ENCODE measurements around the gene HHATL. TPM values are rescaled to one million over a fixed set of nuclear protein-coding genes. Genes with fewer than 3 reads are reported as not detected.

HHATL gene
- total and polyA plus RNA-seq, 2 donors (not counting 1 experiment from before 2014, with no cell fraction given): not detected

- H3K27me3 ChIP-seq (ENCODE audit: control insufficient read depth, insufficient read depth, low read length): no peaks in the 10 kb centered on the region
- H3K4me3 ChIP-seq (replicated peaks in 1 of 4; ENCODE audit: control extremely low read depth in 1 of 4, insufficient read depth in 1 of 4, low read depth in 3 of 4, low read length in 4 of 4): no peak overlapping the region
- no peak for DNase-seq (ENCODE audit: low read depth in 2 of 2)
- no peaks in the 10 kb centered on the region for H3K9me3 ChIP-seq (ENCODE audit: control insufficient read depth, insufficient read depth, low read depth, low read length)
- H3K79me2 ChIP-seq (ENCODE audit: control insufficient read depth, insufficient read depth, low read length): no peaks in the 10 kb centered on the region
- H2AFZ ChIP-seq (ENCODE audit: low read length): no peak overlapping the region
- TF ChIP-seq EZH2 (IDR thresholded peaks at IDR 0.05; ENCODE audit: low read length, missing control alignments): no peak
- TF ChIP-seq, protein P1, sequence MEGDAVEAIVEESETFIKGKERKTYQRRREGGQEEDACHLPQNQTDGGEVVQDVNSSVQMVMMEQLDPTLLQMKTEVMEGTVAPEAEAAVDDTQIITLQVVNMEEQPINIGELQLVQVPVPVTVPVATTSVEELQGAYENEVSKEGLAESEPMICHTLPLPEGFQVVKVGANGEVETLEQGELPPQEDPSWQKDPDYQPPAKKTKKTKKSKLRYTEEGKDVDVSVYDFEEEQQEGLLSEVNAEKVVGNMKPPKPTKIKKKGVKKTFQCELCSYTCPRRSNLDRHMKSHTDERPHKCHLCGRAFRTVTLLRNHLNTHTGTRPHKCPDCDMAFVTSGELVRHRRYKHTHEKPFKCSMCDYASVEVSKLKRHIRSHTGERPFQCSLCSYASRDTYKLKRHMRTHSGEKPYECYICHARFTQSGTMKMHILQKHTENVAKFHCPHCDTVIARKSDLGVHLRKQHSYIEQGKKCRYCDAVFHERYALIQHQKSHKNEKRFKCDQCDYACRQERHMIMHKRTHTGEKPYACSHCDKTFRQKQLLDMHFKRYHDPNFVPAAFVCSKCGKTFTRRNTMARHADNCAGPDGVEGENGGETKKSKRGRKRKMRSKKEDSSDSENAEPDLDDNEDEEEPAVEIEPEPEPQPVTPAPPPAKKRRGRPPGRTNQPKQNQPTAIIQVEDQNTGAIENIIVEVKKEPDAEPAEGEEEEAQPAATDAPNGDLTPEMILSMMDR (conservative IDR thresholded peaks at IDR 0.05 in 1 of 2, IDR thresholded peaks at IDR 0.05 in 1 of 2; ENCODE audit: low read depth in 1 of 2, low read length in 2 of 2): no peak
- no peaks in the 10 kb centered on the region for H4K20me1 ChIP-seq (ENCODE audit: control insufficient read depth, extremely low read depth, insufficient read depth, low read length)
- no peaks in the 10 kb centered on the region for H3K4me1 ChIP-seq (ENCODE audit: control insufficient read depth, extremely low read depth, insufficient read depth, low read length)
- H3K27ac ChIP-seq (ENCODE audit: insufficient read depth, low read length): no peak overlapping the region
- H3K9ac ChIP-seq (ENCODE audit: insufficient read depth, low read length): no peak overlapping the region
- H3K36me3 ChIP-seq (ENCODE audit: control insufficient read depth, insufficient read depth, low read length): no peaks in the 10 kb centered on the region
- no peak overlapping the region for H3K4me2 ChIP-seq (ENCODE audit: extremely low read depth, insufficient read depth, low read length)
These were observed 15.7 kb upstream of the HHATL start for GRCh38 chr3:42718338-42718737.

- Histone ChIP-seq H3K36me3 (ENCODE audit: control insufficient read depth, insufficient read depth, low read length) (no peaks in the 10 kb centered on the region), H2AFZ (ENCODE audit: low read length) (no peak overlapping the region), H3K4me3 (replicated peaks in 1 of 4; ENCODE audit: control extremely low read depth in 1 of 4, insufficient read depth in 1 of 4, low read depth in 3 of 4, low read length in 4 of 4) (no peak overlapping the region), H3K9me3 (ENCODE audit: control insufficient read depth, insufficient read depth, low read depth, low read length) (no peaks in the 10 kb centered on the region), H3K4me2 (ENCODE audit: extremely low read depth, insufficient read depth, low read length) (no peak overlapping the region), H3K27me3 (ENCODE audit: control insufficient read depth, insufficient read depth, low read length) (peaks cover 5% of the 10 kb centered on the region), H3K27ac (ENCODE audit: insufficient read depth, low read length) (no peak overlapping the region), H3K4me1 (ENCODE audit: control insufficient read depth, extremely low read depth, insufficient read depth, low read length) (no peaks in the 10 kb centered on the region), H3K9ac (ENCODE audit: insufficient read depth, low read length) (no peak overlapping the region), H4K20me1 (ENCODE audit: control insufficient read depth, extremely low read depth, insufficient read depth, low read length) (no peaks in the 10 kb centered on the region), H3K79me2 (ENCODE audit: control insufficient read depth, insufficient read depth, low read length) (no peaks in the 10 kb centered on the region)
- peak in 1 of 2 donors; percentile 54 for DNase-seq (ENCODE audit: low read depth in 2 of 2)
- TF ChIP-seq, protein P1 (conservative IDR thresholded peaks at IDR 0.05 in 1 of 2, IDR thresholded peaks at IDR 0.05 in 1 of 2; ENCODE audit: low read depth in 1 of 2, low read length in 2 of 2): no peak
- TF ChIP-seq EZH2 (IDR thresholded peaks at IDR 0.05; ENCODE audit: low read length, missing control alignments): no peak
These were observed 14.7 kb upstream of the HHATL start for GRCh38 chr3:42717306-42717705.

DNA sequence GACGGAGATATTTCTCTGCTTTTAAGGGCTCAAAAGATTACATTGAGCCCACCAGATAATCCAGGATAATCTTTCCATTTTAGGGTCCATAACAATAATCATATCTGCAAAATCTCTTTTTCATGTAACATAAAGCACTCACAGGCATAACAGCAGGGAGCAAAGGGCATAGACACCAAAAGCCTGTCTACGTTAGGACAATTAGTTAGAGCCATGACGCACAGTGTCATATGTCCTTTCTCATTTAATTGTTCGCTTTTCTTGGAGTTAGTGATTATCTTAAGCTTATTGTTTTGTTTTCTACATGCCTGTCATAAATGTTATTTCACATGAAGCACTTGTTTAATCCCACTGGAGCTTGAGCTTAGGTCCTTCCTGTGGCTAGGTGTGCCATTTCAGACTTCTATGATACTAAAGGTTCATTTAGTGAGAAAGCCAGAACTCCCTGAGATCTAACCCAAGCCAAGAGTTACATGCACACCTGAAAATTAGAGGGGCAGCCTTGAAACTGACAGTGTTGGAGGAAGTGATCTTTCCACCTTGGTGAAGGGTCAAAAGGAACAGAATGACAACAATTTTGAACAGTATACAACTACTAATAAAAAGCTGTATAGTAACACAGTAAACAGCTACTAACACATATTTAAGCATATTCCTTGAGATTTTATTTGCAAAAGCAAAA lies 11.7 kb upstream of the HHATL start:
- Histone ChIP-seq H4K20me1 (ENCODE audit: control insufficient read depth, extremely low read depth, insufficient read depth, low read length) (no peaks in the 10 kb centered on the region), H3K4me3 (replicated peaks in 1 of 4; ENCODE audit: control extremely low read depth in 1 of 4, insufficient read depth in 1 of 4, low read depth in 3 of 4, low read length in 4 of 4) (no peak overlapping the region), H3K9me3 (ENCODE audit: control insufficient read depth, insufficient read depth, low read depth, low read length) (no peaks in the 10 kb centered on the region), H3K79me2 (ENCODE audit: control insufficient read depth, insufficient read depth, low read length) (no peaks in the 10 kb centered on the region), H3K27ac (ENCODE audit: insufficient read depth, low read length) (no peak overlapping the region), H3K27me3 (ENCODE audit: control insufficient read depth, insufficient read depth, low read length) (peaks cover 7% of the 10 kb centered on the region), H3K36me3 (ENCODE audit: control insufficient read depth, insufficient read depth, low read length) (no peaks in the 10 kb centered on the region), H3K4me1 (ENCODE audit: control insufficient read depth, extremely low read depth, insufficient read depth, low read length) (no peaks in the 10 kb centered on the region), H2AFZ (ENCODE audit: low read length) (no peak overlapping the region), H3K4me2 (ENCODE audit: extremely low read depth, insufficient read depth, low read length) (no peak overlapping the region), H3K9ac (ENCODE audit: insufficient read depth, low read length) (no peak overlapping the region)
- no peak for DNase-seq (ENCODE audit: low read depth in 2 of 2)
- TF ChIP-seq, protein P1 (conservative IDR thresholded peaks at IDR 0.05 in 1 of 2, IDR thresholded peaks at IDR 0.05 in 1 of 2; ENCODE audit: low read depth in 1 of 2, low read length in 2 of 2): no peak
- no peak for TF ChIP-seq EZH2 (IDR thresholded peaks at IDR 0.05; ENCODE audit: low read length, missing control alignments)

All from fibroblast of lung (primary cell).